Tibial nerve (tissue), 4 donors: ENCODE data around the gene BST1. TPM values are rescaled to one million over a fixed set of nuclear protein-coding genes. Genes with fewer than 3 reads are reported as not detected.

ENCODE experiments used
- DNase-seq, 2 donors: peaks; one replicate each; pipeline ENCODE4 v3.0.0-alpha.2; 2019; ENCODE audit warnings: low spot score in 2 of 2
- H3K27ac ChIP-seq, 4 donors: fragments of 200-600 bp; sonication (generic) in 3 of 4; one replicate each; pipeline ENCODE4 v1.5.1; 2017 to 2019; ENCODE audit warnings: mild to moderate bottlenecking in 1 of 4
- H3K27me3 ChIP-seq, 2 donors: fragments of 200-600 bp; sonication (generic) in 1 of 2; one replicate each; pipeline versions ENCODE4 v1.5.1 to v1.6.0; 2017 to 2019
- H3K36me3 ChIP-seq, 3 donors: fragments of 200-600 bp; sonication (generic); one replicate each; pipeline ENCODE4 v1.5.1; 2018 to 2019
- H3K4me1 ChIP-seq, 4 donors: fragments of 200-600 bp; sonication (generic) in 3 of 4; one replicate each; pipeline ENCODE4 v1.5.1; 2017 to 2019
- H3K4me3 ChIP-seq, 4 donors: fragments of 200-600 bp; sonication (generic) in 3 of 4; one replicate each; pipeline ENCODE4 v1.5.1; 2017 to 2019; ENCODE audit warnings: mild to moderate bottlenecking in 1 of 4, moderate library complexity in 1 of 4
- H3K9me3 ChIP-seq, 4 donors: fragments of 200-600 bp; sonication (generic) in 3 of 4; one replicate each; pipeline ENCODE4 v1.5.1; 2017 to 2019
- CTCF ChIP-seq, 5 experiments: fragments of 200-600 bp in 3 of 5; fragments of 450-650 bp in 2 of 5; sonication (generic) in 3 of 5; IDR thresholded peaks; one replicate each; pipeline ENCODE4 v1.5.1; 2016 to 2019; ENCODE audit warnings: antibody characterized with exemption in 5 of 5, mild to moderate bottlenecking in 3 of 5, moderate library complexity in 2 of 5
- EP300 ChIP-seq, 2 donors: sonication (generic); formaldehyde crosslinking; IDR thresholded peaks; one replicate each; pipeline ENCODE4 v1.6.1; 2017; ENCODE audit warnings: antibody characterized with exemption in 2 of 2, mild to moderate bottlenecking in 1 of 2
- POLR2A ChIP-seq, 2 donors: fragments of 450-650 bp; IDR thresholded peaks; one replicate each; pipeline ENCODE4 v1.6.1; 2017; ENCODE audit warnings: antibody characterized with exemption in 2 of 2, mild to moderate bottlenecking in 2 of 2, moderate library complexity in 2 of 2
- WGBS, 2 donors: methylation state at CpG; one replicate each; pipeline ENCODE4 v1.1.5; 2018; 5-methylcytosine and 5-hydroxymethylcytosine counted together
- total RNA-seq, 4 donors: library from RNA; depleted of rRNA; stranded (reverse); fragments of >200 nt; gene quantifications; one replicate each; pipeline ENCODE4 v1.1.0, GENCODE V29; 2016

BST1 gene
- total RNA-seq, 4 donors from 2014 or later, result 7.3 to 21.0 (median 11.9) TPM

GRCh38 chr4:15690020-15690809 lies 12.7 kb upstream of the BST1 start:
- WGBS, 2 donors, result 30 to 44% methylated on average over 7 of the region's 7 CpGs
- no peaks in the 10 kb centered on the region for H3K9me3 ChIP-seq
- H3K4me3 ChIP-seq, result no peak overlapping the region
- H3K27me3 ChIP-seq, result no peaks in the 10 kb centered on the region
- DNase-seq, result no peak
- peaks cover 0 to 25% (median 0%) of the 10 kb centered on the region in 3 donors for H3K36me3 ChIP-seq
- peaks cover 0 to 45% (median 11%) of the 10 kb centered on the region in 4 donors for H3K4me1 ChIP-seq
- TF ChIP-seq CTCF (IDR thresholded peaks at IDR 0.05), result no peak
- TF ChIP-seq EP300 (IDR thresholded peaks at IDR 0.05), result peak in 1 of 2 donors; percentile 16
- no peak for TF ChIP-seq POLR2A (IDR thresholded peaks at IDR 0.05)
- peak overlapping the region in 2 of 4 donors; percentile 63 to 78 for H3K27ac ChIP-seq

GRCh38 chr4:15691346-15692135 lies 11.3 kb upstream of the BST1 start:
- H3K27me3 ChIP-seq, result no peaks in the 10 kb centered on the region
- H3K27ac ChIP-seq, result peak overlapping the region in 3 of 4 donors; percentile 13 to 78 (median 63)
- WGBS, 2 donors, result 15 to 20% methylated on average over 3 of the region's 3 CpGs
- peaks cover 0 to 15% (median 0%) of the 10 kb centered on the region in 3 donors for H3K36me3 ChIP-seq
- H3K4me3 ChIP-seq, result no peak overlapping the region
- no peak for DNase-seq
- no peaks in the 10 kb centered on the region for H3K9me3 ChIP-seq
- TF ChIP-seq POLR2A (IDR thresholded peaks at IDR 0.05) (no peak), EP300 (IDR thresholded peaks at IDR 0.05) (no peak), CTCF (IDR thresholded peaks at IDR 0.05) (no peak)
- peaks cover 0 to 41% (median 11%) of the 10 kb centered on the region in 4 donors for H3K4me1 ChIP-seq

GRCh38 chr4:15692602-15693001 lies 10.3 kb upstream of the BST1 start:
- Histone ChIP-seq H3K36me3 (peaks cover 0 to 6% (median 0%) of the 10 kb centered on the region in 3 donors), H3K4me1 (peaks cover 0 to 36% (median 11%) of the 10 kb centered on the region in 4 donors), H3K27ac (peak overlapping the region in 3 of 4 donors; percentile 13 to 78 (median 63)), H3K27me3 (no peaks in the 10 kb centered on the region), H3K4me3 (no peak overlapping the region), H3K9me3 (no peaks in the 10 kb centered on the region)
- TF ChIP-seq EP300 (IDR thresholded peaks at IDR 0.05) (no peak), POLR2A (IDR thresholded peaks at IDR 0.05) (no peak), CTCF (IDR thresholded peaks at IDR 0.05) (no peak)
- no peak for DNase-seq
- WGBS, 2 donors, result 92 to 95% methylated on average over 2 of the region's 2 CpGs

GRCh38 chr4:15694431-15694830 lies 8.4 kb upstream of the BST1 start:
- peaks cover 0 to 1% (median 0%) of the 10 kb centered on the region in 3 donors for H3K36me3 ChIP-seq
- DNase-seq, result no peak
- H3K4me1 ChIP-seq, result peaks cover 0 to 29% (median 11%) of the 10 kb centered on the region in 4 donors
- WGBS, 2 donors, result 95% methylated on average over 4 of the region's 4 CpGs
- no peaks in the 10 kb centered on the region for H3K27me3 ChIP-seq
- no peak overlapping the region for H3K27ac ChIP-seq
- no peaks in the 10 kb centered on the region for H3K9me3 ChIP-seq
- H3K4me3 ChIP-seq, result no peak overlapping the region
- TF ChIP-seq CTCF (IDR thresholded peaks at IDR 0.05), result no peak
- TF ChIP-seq POLR2A (IDR thresholded peaks at IDR 0.05), result no peak
- no peak for TF ChIP-seq EP300 (IDR thresholded peaks at IDR 0.05)
